ENCODE measurements around the gene CLDN18.

CLDN18 gene

GRCh38 chr3:138023754-138024153 lies 13.8 kb downstream of the CLDN18 start:
- Histone ChIP-seq H3K36me3 (ENCODE audit: insufficient read depth, low read length) (no peaks in the 10 kb centered on the region), H3K9me3 (ENCODE audit: insufficient read depth, low read length, severe bottlenecking) (no peaks in the 10 kb centered on the region), H4K20me1 (ENCODE audit: insufficient read depth, low read length) (no peaks in the 10 kb centered on the region), H3K4me3 (ENCODE audit: low read depth in 1 of 2, low read length in 2 of 2) (no peak overlapping the region), H2AFZ (ENCODE audit: low read depth, low read length) (no peak overlapping the region), H3K9ac (ENCODE audit: low read depth, low read length) (no peak overlapping the region), H3K4me2 (ENCODE audit: insufficient read depth, low read length) (no peak overlapping the region), H3K27me3 (ENCODE audit: insufficient read depth, low read length, poor library complexity) (peaks cover 8% of the 10 kb centered on the region), H3K27ac (ENCODE audit: low read length) (no peak overlapping the region), H3K4me1 (ENCODE audit: insufficient read depth, low read length) (no peaks in the 10 kb centered on the region), H3K79me2 (ENCODE audit: insufficient read depth, low read length) (no peaks in the 10 kb centered on the region)
- ATAC-seq (ENCODE audit: insufficient read depth, low read depth) = no peak
- TF ChIP-seq EZH2 (IDR thresholded peaks at IDR 0.05; ENCODE audit: borderline replicate concordance, low read depth, low read length, severe bottlenecking) (no peak), CTCF (IDR thresholded peaks at IDR 0.05; ENCODE audit: borderline replicate concordance, extremely low read depth, low read length, poor library complexity, severe bottlenecking) (no peak)
- DNase-seq = no peak

GRCh38 chr3:138025553-138025952 lies 15.6 kb downstream of the CLDN18 start:
- H2AFZ ChIP-seq (ENCODE audit: low read depth, low read length) = no peak overlapping the region
- DNase-seq (no peak), ATAC-seq (ENCODE audit: insufficient read depth, low read depth) (no peak)
- no peak overlapping the region for H3K27ac ChIP-seq (ENCODE audit: low read length)
- no peak overlapping the region for H3K9ac ChIP-seq (ENCODE audit: low read depth, low read length)
- TF ChIP-seq CTCF (IDR thresholded peaks at IDR 0.05; ENCODE audit: borderline replicate concordance, extremely low read depth, low read length, poor library complexity, severe bottlenecking) (no peak), EZH2 (IDR thresholded peaks at IDR 0.05; ENCODE audit: borderline replicate concordance, low read depth, low read length, severe bottlenecking) (no peak)
- no peaks in the 10 kb centered on the region for H4K20me1 ChIP-seq (ENCODE audit: insufficient read depth, low read length)
- H3K4me1 ChIP-seq (ENCODE audit: insufficient read depth, low read length) = no peaks in the 10 kb centered on the region
- H3K9me3 ChIP-seq (ENCODE audit: insufficient read depth, low read length, severe bottlenecking) = no peaks in the 10 kb centered on the region
- H3K36me3 ChIP-seq (ENCODE audit: insufficient read depth, low read length) = no peaks in the 10 kb centered on the region
- H3K4me2 ChIP-seq (ENCODE audit: insufficient read depth, low read length) = no peak overlapping the region
- H3K27me3 ChIP-seq (ENCODE audit: insufficient read depth, low read length, poor library complexity) = peaks cover 8% of the 10 kb centered on the region
- no peaks in the 10 kb centered on the region for H3K79me2 ChIP-seq (ENCODE audit: insufficient read depth, low read length)
- H3K4me3 ChIP-seq (ENCODE audit: low read depth in 1 of 2, low read length in 2 of 2) = no peak overlapping the region

GRCh38 chr3:138027821-138028220 lies 17.9 kb downstream of the CLDN18 start:
- ATAC-seq (ENCODE audit: insufficient read depth, low read depth) (no peak), DNase-seq (no peak)
- Histone ChIP-seq H3K4me1 (ENCODE audit: insufficient read depth, low read length) (no peaks in the 10 kb centered on the region), H3K4me3 (ENCODE audit: low read depth in 1 of 2, low read length in 2 of 2) (no peak overlapping the region), H3K4me2 (ENCODE audit: insufficient read depth, low read length) (no peak overlapping the region), H4K20me1 (ENCODE audit: insufficient read depth, low read length) (no peaks in the 10 kb centered on the region), H3K9ac (ENCODE audit: low read depth, low read length) (no peak overlapping the region), H3K36me3 (ENCODE audit: insufficient read depth, low read length) (no peaks in the 10 kb centered on the region), H3K9me3 (ENCODE audit: insufficient read depth, low read length, severe bottlenecking) (no peaks in the 10 kb centered on the region), H3K27ac (ENCODE audit: low read length) (no peak overlapping the region), H2AFZ (ENCODE audit: low read depth, low read length) (no peak overlapping the region), H3K27me3 (ENCODE audit: insufficient read depth, low read length, poor library complexity) (peaks cover 11% of the 10 kb centered on the region), H3K79me2 (ENCODE audit: insufficient read depth, low read length) (no peaks in the 10 kb centered on the region)
- TF ChIP-seq EZH2 (IDR thresholded peaks at IDR 0.05; ENCODE audit: borderline replicate concordance, low read depth, low read length, severe bottlenecking) = no peak
- no peak for TF ChIP-seq CTCF (IDR thresholded peaks at IDR 0.05; ENCODE audit: borderline replicate concordance, extremely low read depth, low read length, poor library complexity, severe bottlenecking)

- Histone ChIP-seq H3K4me1 (ENCODE audit: insufficient read depth, low read length) (no peaks in the 10 kb centered on the region), H4K20me1 (ENCODE audit: insufficient read depth, low read length) (no peaks in the 10 kb centered on the region), H3K27ac (ENCODE audit: low read length) (no peak overlapping the region), H3K27me3 (ENCODE audit: insufficient read depth, low read length, poor library complexity) (peaks cover 18% of the 10 kb centered on the region), H3K9ac (ENCODE audit: low read depth, low read length) (no peak overlapping the region), H3K4me2 (ENCODE audit: insufficient read depth, low read length) (no peak overlapping the region), H2AFZ (ENCODE audit: low read depth, low read length) (no peak overlapping the region), H3K79me2 (ENCODE audit: insufficient read depth, low read length) (no peaks in the 10 kb centered on the region), H3K4me3 (ENCODE audit: low read depth in 1 of 2, low read length in 2 of 2) (no peak overlapping the region), H3K36me3 (ENCODE audit: insufficient read depth, low read length) (no peaks in the 10 kb centered on the region), H3K9me3 (ENCODE audit: insufficient read depth, low read length, severe bottlenecking) (no peaks in the 10 kb centered on the region)
- ATAC-seq (ENCODE audit: insufficient read depth, low read depth) = no peak
- no peak for DNase-seq
- no peak for TF ChIP-seq CTCF (IDR thresholded peaks at IDR 0.05; ENCODE audit: borderline replicate concordance, extremely low read depth, low read length, poor library complexity, severe bottlenecking)
- no peak for TF ChIP-seq EZH2 (IDR thresholded peaks at IDR 0.05; ENCODE audit: borderline replicate concordance, low read depth, low read length, severe bottlenecking)
Measured at GRCh38 chr3:138030734-138031280, 20.8 kb downstream of the CLDN18 start.

Data from DND-41 (cell line).